ENCODE data around the gene GRM8.

DNA sequence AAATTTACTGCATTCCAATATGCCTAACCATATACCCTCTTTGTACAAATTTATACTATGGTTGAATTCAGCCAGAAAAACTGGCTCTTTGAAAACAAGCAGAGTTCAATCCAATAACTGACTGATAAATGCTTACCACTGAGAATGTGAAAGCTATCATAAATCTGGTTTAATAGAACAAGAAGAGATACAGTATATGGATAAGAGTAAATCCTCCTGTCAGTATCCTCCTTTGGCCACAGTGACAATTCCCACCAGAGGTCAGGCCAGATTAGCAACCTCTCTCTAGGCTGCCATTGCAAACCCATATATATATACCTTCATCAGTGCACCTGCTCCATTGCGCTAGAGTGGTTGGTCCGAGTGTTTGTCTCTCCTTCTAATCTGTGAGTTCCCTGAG is 647.2 kb downstream of the GRM8 start:
- TF ChIP-seq CTCF (IDR thresholded peaks at IDR 0.05) (no peak), POLR2A (IDR thresholded peaks at IDR 0.05) (no peak)

All from suprapubic skin (tissue), 3 donors.